Skin epidermis (tissue), 12 donors: ENCODE data around the gene LRP1.
A peak's percentile ranks its signal among the peaks of the same experiment; 100 is the strongest.
"Not testable (repeated sequence)": the region's sequence is repeated elsewhere in the genome, so short reads cannot be mapped to it uniquely, and the experiment has no call there.

ENCODE experiments used
- H3K27ac ChIP-seq, 21 experiments: fragments of 200-600 bp; sonication (generic) in 11 of 21; one replicate each; pipeline ENCODE4 v1.5.0; 2020; ENCODE audit warnings: mild to moderate bottlenecking in 3 of 21, inconsistent platforms in 2 of 21, moderate library complexity in 2 of 21
- H3K4me3 ChIP-seq, 7 experiments: fragments of 200-600 bp; sonication (generic) in 2 of 7; one replicate each; pipeline ENCODE4 v1.5.0; 2020; ENCODE audit warnings: inconsistent platforms in 2 of 7, mild to moderate bottlenecking in 2 of 7, moderate library complexity in 1 of 7

The LRP1 gene

GRCh38 chr12:57107456-57108155, 20.7 kb upstream of the LRP1 start:
- H3K4me3 ChIP-seq, result no peak overlapping the region
- peak overlapping the region in 5 of 21 experiments; percentile 2 to 97 (median 25) for H3K27ac ChIP-seq

GRCh38 chr12:57109207-57110103, 18.8 kb upstream of the LRP1 start:
- peak overlapping the region in 19 of 21 experiments; percentile 93 to 100 (median 98) for H3K27ac ChIP-seq
- H3K4me3 ChIP-seq, result peak overlapping the region; percentile 47 to 78 (median 59)

- peak overlapping the region; percentile 47 to 78 (median 59) for H3K4me3 ChIP-seq
- H3K27ac ChIP-seq, result peak overlapping the region; percentile 79 to 100 (median 98)
These were observed 17.9 kb upstream of the LRP1 start for GRCh38 chr12:57110104-57111030.

- H3K4me3 ChIP-seq, result peak within 1 kb of the TSS; percentile 47 to 78 (median 59)
These were observed 17.1 kb upstream of the LRP1 start, which contains the start of gene STAT6 for GRCh38 chr12:57111031-57111734. STAT6 (minus strand) TSS chr12:57111362; CDS start chr12:57108278, 3,084 bp downstream.

GRCh38 chr12:57112492-57113294, 15.6 kb upstream of the LRP1 start:
- peak overlapping the region in 6 of 7 experiments; percentile 47 to 69 (median 58) for H3K4me3 ChIP-seq
- H3K27ac ChIP-seq, result peak overlapping the region in 20 of 21 experiments; percentile 93 to 100 (median 98)

More at GRCh38 chr12:57111031-57111734, 17.1 kb upstream of the LRP1 start, which contains the start of gene STAT6:
- H3K27ac ChIP-seq, result peak within 1 kb of the TSS; percentile 79 to 100 (median 98)

GRCh38 chr12:57116580-57117281, 11.6 kb upstream of the LRP1 start:
- Histone ChIP-seq H3K27ac (no peak overlapping the region), H3K4me3 (no peak overlapping the region)

GRCh38 chr12:57118711-57119271, 9.5 kb upstream of the LRP1 start:
- H3K4me3 ChIP-seq, result no peak overlapping the region
- peak overlapping the region in 8 of 21 experiments; percentile 6 to 73 (median 26) for H3K27ac ChIP-seq

- H3K27ac ChIP-seq, result peak overlapping the region in 6 of 21 experiments; percentile 6 to 73 (median 36)
- no peak overlapping the region for H3K4me3 ChIP-seq
These were observed 8.8 kb upstream of the LRP1 start for GRCh38 chr12:57119294-57120085.

GRCh38 chr12:57120718-57121117, 7.6 kb upstream of the LRP1 start:
- H3K27ac ChIP-seq, H3K4me3 ChIP-seq: not testable (repeated sequence)

GRCh38 chr12:57123813-57124212, 4.5 kb upstream of the LRP1 start:
- Histone ChIP-seq H3K4me3 (no peak overlapping the region), H3K27ac (no peak overlapping the region)

GRCh38 chr12:57124261-57124877, 3.9 kb upstream of the LRP1 start:
- no peak overlapping the region for H3K4me3 ChIP-seq
- no peak overlapping the region for H3K27ac ChIP-seq

- no peak overlapping the region for H3K4me3 ChIP-seq
- H3K27ac ChIP-seq, result peak overlapping the region in 3 of 21 experiments; percentile 92 to 95 (median 93)
These were observed 2.2 kb upstream of the LRP1 start for GRCh38 chr12:57126061-57126460.

GRCh38 chr12:57126561-57126960, 1.7 kb upstream of the LRP1 start:
- Histone ChIP-seq H3K4me3 (no peak overlapping the region), H3K27ac (peak overlapping the region in 17 of 21 experiments; percentile 82 to 97 (median 93))

GRCh38 chr12:57127101-57127725, 1.1 kb upstream of the LRP1 start:
- H3K4me3 ChIP-seq, result peak overlapping the region; percentile 46 to 82 (median 62)
- H3K27ac ChIP-seq, result peak overlapping the region; percentile 69 to 97 (median 92)
